Body of pancreas (tissue), 4 donors: ENCODE measurements around the gene IQSEC1. TPM values are rescaled to one million over a fixed set of nuclear protein-coding genes. Genes with fewer than 3 reads are reported as not detected.

Experiments
- ATAC-seq: fragments of 150-250 bp; one replicate; pipeline ENCODE4 v1.9.1; 2016
- DNase-seq, 4 donors: peaks; one replicate each; pipeline ENCODE4 v3.0.0-alpha.2; 2019
- H3K27ac ChIP-seq, 4 donors: fragments of 200-600 bp; sonication (generic); 1 replicate in 3 of 4; 2 replicates in 1 of 4; pipeline versions ENCODE4 v1.5.1 to v1.6.1; 2016 to 2019; ENCODE audit warnings: mild to moderate bottlenecking in 1 of 4, mixed read lengths in 1 of 4, moderate library complexity in 1 of 4
- H3K27me3 ChIP-seq, 2 donors: fragments of 200-600 bp; sonication (generic); one replicate each; pipeline ENCODE4 v1.6.0; 2016; ENCODE audit warnings: mild to moderate bottlenecking in 1 of 2
- H3K36me3 ChIP-seq, 2 donors: fragments of 200-600 bp; sonication (generic); replicated peaks in 1 of 2; 2 replicates each; pipeline ENCODE4 v1.5.1; 2016; ENCODE audit warnings: low read depth in 2 of 2; ENCODE audit not compliant: insufficient read depth in 1 of 2
- H3K4me1 ChIP-seq: fragments of 200-600 bp; sonication (generic); one replicate; pipeline ENCODE4 v1.6.0; 2016
- H3K4me3 ChIP-seq, 2 donors: fragments of 200-600 bp; sonication (generic); 1 replicate in 1 of 2; 2 replicates in 1 of 2; pipeline ENCODE4 v1.5.1; 2016 to 2019
- H3K9me3 ChIP-seq, 3 donors: fragments of 200-600 bp; sonication (generic); 1 replicate in 2 of 3; 2 replicates in 1 of 3; pipeline ENCODE4 v1.5.1; 2016
- POLR2A ChIP-seq, 3 donors: fragments of 450-650 bp; IDR thresholded peaks; one replicate each; pipeline ENCODE4 v1.6.1; 2016; ENCODE audit warnings: antibody characterized with exemption in 3 of 3, mild to moderate bottlenecking in 2 of 3
- WGBS, 2 donors: methylation state at CpG; one replicate each; pipeline ENCODE4 v1.1.5; 2017; 5-methylcytosine and 5-hydroxymethylcytosine counted together
- intact Hi-C: fragments of 100-400 bp; cut with DNase I; formaldehyde crosslinking; loops from one replicate; pipeline ENCODE4 v1.15.1; 2023
- total RNA-seq, 2 donors: library from RNA; depleted of rRNA; stranded (reverse); fragments of >200 nt; gene quantifications; one replicate each; pipeline ENCODE4 v1.1.0, GENCODE V29; 2016
- TF ChIP-seq, protein P1 (sequence below), 7 experiments: fragments of 450-650 bp in 4 of 7; fragments of 200-600 bp in 3 of 7; sonication (generic) in 3 of 7; IDR thresholded peaks; one replicate each; pipeline ENCODE4 v1.5.1; 2016 to 2019; ENCODE audit warnings: antibody characterized with exemption in 7 of 7

The IQSEC1 gene
- total RNA-seq, 2 donors from 2014 or later = 29.6 to 42.2 TPM

DNA sequence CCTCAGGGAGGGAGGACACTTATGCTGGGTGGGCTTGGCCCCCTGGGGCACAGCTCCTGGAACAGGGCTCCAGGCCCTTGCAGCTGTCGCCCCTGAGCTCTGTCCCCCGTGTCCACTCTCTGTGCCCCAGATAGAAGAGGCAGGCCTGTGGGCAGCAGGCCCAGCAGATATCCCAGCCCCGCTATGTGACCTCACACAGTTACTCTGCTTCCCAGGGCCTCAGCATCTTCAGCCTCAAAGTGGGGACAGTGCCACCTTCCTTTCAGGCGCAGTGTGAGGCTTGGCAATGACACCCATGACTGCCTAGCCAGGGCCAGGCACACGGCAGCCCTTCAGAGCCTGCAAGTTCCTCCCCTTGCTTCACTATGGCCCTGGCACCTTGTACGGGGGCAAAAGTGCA, 98.4 kb downstream of the IQSEC1 start:
- H3K4me1 ChIP-seq = no peaks in the 10 kb centered on the region
- no peak for DNase-seq
- TF ChIP-seq POLR2A (IDR thresholded peaks at IDR 0.05) = no peak
- TF ChIP-seq, protein P1, sequence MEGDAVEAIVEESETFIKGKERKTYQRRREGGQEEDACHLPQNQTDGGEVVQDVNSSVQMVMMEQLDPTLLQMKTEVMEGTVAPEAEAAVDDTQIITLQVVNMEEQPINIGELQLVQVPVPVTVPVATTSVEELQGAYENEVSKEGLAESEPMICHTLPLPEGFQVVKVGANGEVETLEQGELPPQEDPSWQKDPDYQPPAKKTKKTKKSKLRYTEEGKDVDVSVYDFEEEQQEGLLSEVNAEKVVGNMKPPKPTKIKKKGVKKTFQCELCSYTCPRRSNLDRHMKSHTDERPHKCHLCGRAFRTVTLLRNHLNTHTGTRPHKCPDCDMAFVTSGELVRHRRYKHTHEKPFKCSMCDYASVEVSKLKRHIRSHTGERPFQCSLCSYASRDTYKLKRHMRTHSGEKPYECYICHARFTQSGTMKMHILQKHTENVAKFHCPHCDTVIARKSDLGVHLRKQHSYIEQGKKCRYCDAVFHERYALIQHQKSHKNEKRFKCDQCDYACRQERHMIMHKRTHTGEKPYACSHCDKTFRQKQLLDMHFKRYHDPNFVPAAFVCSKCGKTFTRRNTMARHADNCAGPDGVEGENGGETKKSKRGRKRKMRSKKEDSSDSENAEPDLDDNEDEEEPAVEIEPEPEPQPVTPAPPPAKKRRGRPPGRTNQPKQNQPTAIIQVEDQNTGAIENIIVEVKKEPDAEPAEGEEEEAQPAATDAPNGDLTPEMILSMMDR (IDR thresholded peaks at IDR 0.05) = no peak
- H3K9me3 ChIP-seq = no peaks in the 10 kb centered on the region
- no peak overlapping the region for H3K27ac ChIP-seq
- WGBS, 2 donors = 77 to 100% methylated on average over 1 to 6 of the region's 6 CpGs
- no peaks in the 10 kb centered on the region for H3K27me3 ChIP-seq
- intact Hi-C loops = no loop called here
- no peak overlapping the region for H3K4me3 ChIP-seq
- no peak for ATAC-seq
- H3K36me3 ChIP-seq = no peaks in the 10 kb centered on the region

DNA sequence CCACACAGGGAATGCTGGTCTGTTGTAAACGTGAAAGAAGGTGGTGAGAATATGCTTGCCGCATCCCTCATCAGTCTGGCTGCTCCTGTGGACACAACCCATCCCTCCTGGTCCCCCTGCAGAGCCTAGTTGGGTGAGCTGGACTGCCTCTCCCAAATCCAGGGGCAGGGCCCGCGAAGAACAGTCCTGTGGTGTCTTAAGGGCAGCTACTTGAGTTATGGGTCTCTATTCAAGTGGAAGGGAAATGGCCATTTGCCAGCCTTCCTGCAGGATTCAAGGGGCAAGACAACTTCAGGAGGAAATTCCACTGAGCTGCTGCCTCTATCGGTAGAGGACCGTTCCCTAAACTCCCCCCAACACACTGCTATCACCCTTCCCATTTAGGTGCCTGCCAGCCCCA, 98.9 kb downstream of the IQSEC1 start:
- no peaks in the 10 kb centered on the region for H3K9me3 ChIP-seq
- DNase-seq (no peak), ATAC-seq (no peak)
- H3K4me3 ChIP-seq = no peak overlapping the region
- intact Hi-C loops = no loop called here
- no peaks in the 10 kb centered on the region for H3K36me3 ChIP-seq
- TF ChIP-seq POLR2A (IDR thresholded peaks at IDR 0.05) = no peak
- TF ChIP-seq, protein P1 (IDR thresholded peaks at IDR 0.05) = no peak
- H3K27me3 ChIP-seq = no peaks in the 10 kb centered on the region
- no peak overlapping the region for H3K27ac ChIP-seq
- no peaks in the 10 kb centered on the region for H3K4me1 ChIP-seq
- 77 to 100% methylated on average over 5 to 6 of the region's 6 CpGs for WGBS, 2 donors

DNA sequence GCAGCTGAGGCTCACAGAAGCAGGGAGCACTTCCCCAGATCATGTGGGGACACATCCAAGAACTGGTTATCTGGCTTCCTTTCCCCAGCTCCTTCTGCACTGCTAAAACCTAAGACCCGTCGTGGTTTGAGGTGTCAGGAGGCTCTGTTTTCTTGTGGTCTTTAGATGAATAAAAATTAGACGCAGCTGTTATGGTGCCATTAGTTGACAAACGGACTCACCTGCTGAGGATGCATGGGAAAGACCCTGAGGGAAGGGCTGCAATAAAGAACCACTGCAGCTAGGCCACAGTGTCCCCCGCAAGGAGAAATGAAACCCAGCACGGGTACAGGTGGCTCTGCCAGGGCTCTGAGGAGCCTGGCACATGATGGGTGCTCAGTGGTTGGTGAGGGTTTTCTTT, 99.4 kb downstream of the IQSEC1 start:
- H3K4me3 ChIP-seq = no peak overlapping the region

DNA sequence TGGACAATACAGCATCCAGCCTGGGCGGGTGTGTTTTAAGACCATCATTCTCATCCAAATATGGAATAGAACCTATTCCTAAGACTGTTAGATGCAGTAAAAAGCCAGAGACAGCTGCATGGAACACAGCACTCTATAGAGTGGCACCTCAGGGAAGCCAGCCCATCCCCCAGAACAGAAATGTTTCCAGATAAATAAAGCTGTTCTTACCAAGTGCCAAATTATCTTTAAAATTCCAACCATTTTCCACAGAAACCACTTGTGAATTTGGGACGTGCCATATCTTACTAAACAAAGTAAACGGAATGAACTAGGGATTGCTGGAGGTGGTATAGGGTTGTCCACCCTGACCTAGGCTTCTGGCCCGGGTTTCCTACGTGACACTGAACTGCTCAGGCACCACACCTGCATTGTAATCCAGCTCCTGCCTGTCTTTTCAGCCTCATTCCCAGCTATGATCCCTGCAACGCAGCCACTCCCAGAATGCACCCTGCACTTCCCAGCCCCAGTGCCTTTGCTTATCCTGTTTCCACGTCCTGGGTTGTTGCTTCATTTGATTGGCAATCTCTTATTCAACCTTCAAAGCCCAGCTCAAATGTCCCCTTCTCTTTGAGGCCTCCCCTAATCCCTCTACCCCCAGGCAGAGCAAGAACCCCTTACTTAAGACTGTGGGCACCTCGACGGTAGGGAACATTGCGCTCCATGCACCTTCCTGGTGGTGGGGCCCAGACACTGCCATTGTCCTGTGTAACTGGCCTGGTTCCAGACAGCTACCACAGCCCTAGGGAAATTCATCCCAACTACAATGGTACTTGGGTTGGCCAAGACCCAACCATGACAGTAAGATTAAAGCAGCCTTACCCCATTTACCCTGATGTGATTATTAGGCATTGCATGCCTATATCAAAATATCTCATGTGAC, 100.2 kb downstream of the IQSEC1 start:
- TF ChIP-seq, protein P1 (IDR thresholded peaks at IDR 0.05) = no peak
- TF ChIP-seq POLR2A (IDR thresholded peaks at IDR 0.05) = no peak
- ATAC-seq (no peak), DNase-seq (no peak)
- Histone ChIP-seq H3K27ac (no peak overlapping the region), H3K4me3 (no peak overlapping the region), H3K4me1 (peaks cover 6% of the 10 kb centered on the region), H3K9me3 (no peaks in the 10 kb centered on the region), H3K27me3 (no peaks in the 10 kb centered on the region), H3K36me3 (no peaks in the 10 kb centered on the region)
- 80 to 84% methylated on average over 10 of the region's 10 CpGs for WGBS, 2 donors
- intact Hi-C loops = no loop called here

More for the DNA sequence above, 99.4 kb downstream of the IQSEC1 start:
- TF ChIP-seq POLR2A (IDR thresholded peaks at IDR 0.05) = no peak
- TF ChIP-seq, protein P1 (IDR thresholded peaks at IDR 0.05) = no peak
- WGBS, 2 donors = 76 to 83% methylated on average over 6 of the region's 6 CpGs
- no peaks in the 10 kb centered on the region for H3K27me3 ChIP-seq
- H3K9me3 ChIP-seq = no peaks in the 10 kb centered on the region
- H3K36me3 ChIP-seq = no peaks in the 10 kb centered on the region
- H3K4me1 ChIP-seq = no peaks in the 10 kb centered on the region
- DNase-seq = no peak
- no peak overlapping the region for H3K27ac ChIP-seq
- intact Hi-C loops = no loop called here
- ATAC-seq = no peak

DNA sequence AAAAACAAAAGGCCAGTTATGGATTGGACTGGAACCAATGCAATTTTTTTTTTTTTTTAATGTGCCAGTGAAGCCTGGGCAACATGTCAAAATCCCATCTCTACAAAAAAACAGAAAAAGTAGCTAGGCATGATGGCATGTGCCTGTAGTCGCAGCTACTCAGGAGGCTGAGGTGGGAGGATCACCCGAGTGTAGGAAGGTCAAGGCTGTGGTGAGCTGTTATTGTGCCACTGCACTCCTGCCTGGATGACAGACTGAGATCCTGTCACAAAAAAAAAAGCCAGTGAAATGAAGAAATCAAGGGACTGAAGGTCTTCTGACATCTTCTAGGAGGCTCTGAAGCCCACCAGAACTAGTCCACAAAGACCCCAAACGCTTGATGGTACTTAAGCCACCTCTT, 101.2 kb downstream of the IQSEC1 start:
- peaks cover 8% of the 10 kb centered on the region for H3K4me1 ChIP-seq
- WGBS, 2 donors = 92 to 93% methylated on average over 3 of the region's 3 CpGs
- no peaks in the 10 kb centered on the region for H3K36me3 ChIP-seq
- DNase-seq = no peak
- no peaks in the 10 kb centered on the region for H3K27me3 ChIP-seq
- H3K9me3 ChIP-seq = no peaks in the 10 kb centered on the region
- TF ChIP-seq, protein P1 (IDR thresholded peaks at IDR 0.05) = no peak
- no peak for TF ChIP-seq POLR2A (IDR thresholded peaks at IDR 0.05)
- no peak overlapping the region for H3K27ac ChIP-seq
- intact Hi-C loops = no loop called here
- no peak for ATAC-seq
- no peak overlapping the region for H3K4me3 ChIP-seq
